PC-9 (cell line): ENCODE measurements around the gene SMDT1.
"Not testable (repeated sequence)": the region's sequence is repeated elsewhere in the genome, so short reads cannot be mapped to it uniquely, and the experiment has no call there.

Source experiments
- CTCF ChIP-seq: fragments of 200-600 bp; sonication (generic); conservative IDR thresholded peaks from 2 replicates; pipeline ENCODE4 v1.6.1; 2017; ENCODE audit warnings: mixed run types, antibody characterized with exemption, mild to moderate bottlenecking, moderate library complexity
- EZH2 ChIP-seq: fragments of 200-600 bp; sonication (generic); IDR thresholded peaks from 2 replicates; pipeline ENCODE4 v1.8.0; 2017; ENCODE audit warnings: antibody characterized with exemption, low read depth

GRCh38 chr22:42071508-42071907 lies 8.0 kb upstream of the SMDT1 start:
- TF ChIP-seq CTCF, EZH2: not testable (repeated sequence)
